Stimulated activated naive CD8-positive, alpha-beta T cell treated with anti-CD3 and anti-CD28 coated beads, Interleukin-15, Interleukin-2, amounts not matched to agents 100 ng/mL and 50 ng/mL, for 24 hours (primary cell): ENCODE results near the gene PITPNC1.

ENCODE experiments used
- H3K27ac Mint-ChIP-seq: one replicate; pipeline ENCODE4 v1.8.0; 2021; ENCODE audit warnings: mild to moderate bottlenecking, mixed read lengths
- H3K27me3 Mint-ChIP-seq: one replicate; pipeline ENCODE4 v1.8.0; 2021; ENCODE audit warnings: mixed read lengths
- H3K36me3 Mint-ChIP-seq: one replicate; pipeline ENCODE4 v1.8.0; 2021; ENCODE audit warnings: low read depth, mixed read lengths
- H3K4me1 Mint-ChIP-seq: one replicate; pipeline ENCODE4 v1.8.0; 2021; ENCODE audit warnings: low read depth, mixed read lengths
- H3K4me3 Mint-ChIP-seq: one replicate; pipeline ENCODE4 v1.8.0; 2021; ENCODE audit warnings: mild to moderate bottlenecking, mixed read lengths
- H3K9me3 Mint-ChIP-seq: one replicate; pipeline ENCODE4 v1.8.0; 2021; ENCODE audit warnings: mixed read lengths

PITPNC1 gene

GRCh38 chr17:67662712-67663111 lies 285.6 kb downstream of the PITPNC1 start:
- Mint-ChIP-seq H3K27ac (no peak overlapping the region), H3K27me3 (no peaks in the 10 kb centered on the region), H3K4me3 (no peak overlapping the region), H3K4me1 (peaks cover 11% of the 10 kb centered on the region), H3K36me3 (peaks cover 31% of the 10 kb centered on the region), H3K9me3 (peaks cover 18% of the 10 kb centered on the region)

DNA sequence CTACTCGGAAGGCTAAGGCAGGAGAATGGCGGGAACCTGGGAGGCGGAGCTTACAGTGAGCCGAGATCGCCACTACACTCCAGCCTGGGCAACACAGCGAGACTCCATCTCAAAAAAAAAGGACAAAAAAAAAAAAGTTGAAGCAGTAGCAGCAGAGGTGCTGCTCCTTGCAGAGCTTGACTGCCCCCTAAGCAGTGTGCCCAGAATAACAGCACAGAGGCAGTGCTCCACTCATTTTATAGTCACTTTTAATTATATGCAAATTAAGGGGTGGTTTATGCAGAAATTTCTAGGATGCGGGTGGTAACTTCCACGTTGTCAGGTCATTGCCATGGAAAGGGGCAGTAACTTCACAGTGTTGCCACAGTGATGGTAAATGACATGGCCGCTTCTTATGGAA lies 286.4 kb downstream of the PITPNC1 start:
- Mint-ChIP-seq H3K27me3 (no peaks in the 10 kb centered on the region), H3K36me3 (peaks cover 29% of the 10 kb centered on the region), H3K27ac (no peak overlapping the region), H3K9me3 (peaks cover 10% of the 10 kb centered on the region), H3K4me1 (peaks cover 7% of the 10 kb centered on the region), H3K4me3 (no peak overlapping the region)

DNA sequence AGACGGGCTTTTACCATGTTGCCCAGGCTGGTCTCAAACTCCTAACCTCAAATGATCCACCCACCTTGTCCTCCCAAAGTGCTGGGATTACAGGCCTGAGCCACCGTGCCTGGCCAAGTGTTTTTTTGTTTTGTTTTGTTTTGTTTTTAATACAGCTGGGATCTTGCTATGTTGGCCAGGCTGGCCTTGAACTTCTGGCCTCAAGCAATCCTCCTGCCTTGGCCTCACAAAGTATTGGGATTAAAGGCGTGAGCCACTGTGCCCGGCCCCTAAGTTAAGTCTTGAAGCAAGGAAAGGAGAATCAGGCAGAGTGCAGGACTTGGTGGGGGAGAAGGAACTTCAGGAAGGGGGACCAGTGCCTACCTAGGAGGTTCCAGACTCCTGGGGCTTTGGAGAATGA lies 288.9 kb downstream of the PITPNC1 start:
- H3K36me3 Mint-ChIP-seq: peaks cover 21% of the 10 kb centered on the region
- no peak overlapping the region for H3K4me3 Mint-ChIP-seq
- H3K27ac Mint-ChIP-seq: no peak overlapping the region

DNA sequence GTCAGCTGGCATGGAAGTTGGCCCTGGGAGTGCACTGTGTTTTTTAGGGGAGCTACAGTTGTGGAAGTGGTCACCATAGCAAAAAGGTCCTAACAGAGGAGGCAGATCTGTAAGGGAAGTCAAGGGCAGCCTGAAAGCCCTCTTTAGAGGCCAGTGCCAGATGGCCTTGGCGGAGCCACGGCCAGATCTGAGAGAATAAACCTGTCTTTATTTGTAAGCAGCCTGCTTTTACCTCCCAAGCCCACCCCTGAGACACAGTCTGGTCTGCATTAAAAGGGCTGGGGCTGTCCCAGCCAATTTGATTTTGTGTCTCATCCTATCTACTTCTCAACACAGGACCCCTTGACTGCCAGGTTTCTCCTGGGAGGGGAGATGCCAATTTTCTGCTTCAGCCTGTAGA lies 289.6 kb downstream of the PITPNC1 start:
- H3K36me3 Mint-ChIP-seq: peaks cover 16% of the 10 kb centered on the region
- no peaks in the 10 kb centered on the region for H3K9me3 Mint-ChIP-seq
- peak overlapping the region; percentile 1 for H3K27ac Mint-ChIP-seq
- no peaks in the 10 kb centered on the region for H3K4me1 Mint-ChIP-seq
- H3K4me3 Mint-ChIP-seq: no peak overlapping the region
- H3K27me3 Mint-ChIP-seq: no peaks in the 10 kb centered on the region

More for the DNA sequence above, 288.9 kb downstream of the PITPNC1 start:
- peaks cover 4% of the 10 kb centered on the region for H3K4me1 Mint-ChIP-seq
- H3K9me3 Mint-ChIP-seq: no peaks in the 10 kb centered on the region
- H3K27me3 Mint-ChIP-seq: no peaks in the 10 kb centered on the region

GRCh38 chr17:67671493-67671892 lies 294.4 kb downstream of the PITPNC1 start:
- no peaks in the 10 kb centered on the region for H3K4me1 Mint-ChIP-seq
- H3K36me3 Mint-ChIP-seq: peaks cover 26% of the 10 kb centered on the region
- H3K4me3 Mint-ChIP-seq: no peak overlapping the region
- H3K27ac Mint-ChIP-seq: no peak overlapping the region
- no peaks in the 10 kb centered on the region for H3K27me3 Mint-ChIP-seq
- no peaks in the 10 kb centered on the region for H3K9me3 Mint-ChIP-seq

- H3K27ac Mint-ChIP-seq: no peak overlapping the region
- no peak overlapping the region for H3K4me3 Mint-ChIP-seq
- H3K27me3 Mint-ChIP-seq: no peaks in the 10 kb centered on the region
- peaks cover 31% of the 10 kb centered on the region for H3K36me3 Mint-ChIP-seq
- no peaks in the 10 kb centered on the region for H3K9me3 Mint-ChIP-seq
- no peaks in the 10 kb centered on the region for H3K4me1 Mint-ChIP-seq
These were observed 295.7 kb downstream of the PITPNC1 start for GRCh38 chr17:67672592-67673335.

DNA sequence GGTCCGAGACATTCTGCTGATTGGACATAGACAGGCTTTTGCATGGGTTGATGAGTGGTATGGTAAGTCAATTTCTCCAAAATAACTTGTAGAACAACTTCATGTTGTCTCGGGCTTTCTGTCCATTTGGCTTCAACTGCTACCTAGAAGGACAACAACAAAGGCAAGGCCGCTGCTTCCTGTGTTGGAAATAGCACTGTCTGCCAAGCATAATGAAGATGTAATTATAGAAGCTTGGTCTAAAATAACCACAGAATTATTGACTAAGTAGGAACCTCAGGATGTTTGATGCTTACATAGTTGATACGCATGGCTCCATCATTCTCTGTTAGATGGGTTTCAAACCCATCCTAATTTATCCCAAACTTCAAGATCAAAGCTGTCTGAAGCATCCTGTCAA lies 298.4 kb downstream of the PITPNC1 start:
- Mint-ChIP-seq H3K4me1 (peaks cover 13% of the 10 kb centered on the region), H3K4me3 (no peak overlapping the region), H3K9me3 (no peaks in the 10 kb centered on the region), H3K27me3 (no peaks in the 10 kb centered on the region), H3K36me3 (peaks cover 28% of the 10 kb centered on the region), H3K27ac (no peak overlapping the region)

DNA sequence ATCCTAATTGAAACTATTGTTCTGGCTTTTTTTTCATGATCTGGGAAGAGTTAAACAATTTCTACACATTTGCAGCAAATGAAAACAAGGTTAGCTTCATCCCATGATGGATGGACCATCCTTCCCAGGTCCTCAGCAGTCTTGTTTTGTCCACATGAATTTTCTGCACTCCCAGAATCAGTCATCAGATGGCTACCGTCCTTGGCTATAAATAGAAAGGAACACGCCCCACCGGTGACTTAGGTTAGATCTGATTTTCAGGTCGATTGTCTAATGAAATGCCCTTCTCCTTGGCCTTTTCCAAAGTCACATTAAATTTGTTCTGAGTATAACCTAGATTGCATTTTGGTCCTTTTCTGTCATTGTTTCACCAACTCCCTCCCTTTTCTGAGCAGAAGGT lies 299.2 kb downstream of the PITPNC1 start:
- peaks cover 28% of the 10 kb centered on the region for H3K36me3 Mint-ChIP-seq
- no peak overlapping the region for H3K27ac Mint-ChIP-seq
- H3K4me1 Mint-ChIP-seq: peaks cover 20% of the 10 kb centered on the region
- no peak overlapping the region for H3K4me3 Mint-ChIP-seq
- H3K9me3 Mint-ChIP-seq: no peaks in the 10 kb centered on the region
- H3K27me3 Mint-ChIP-seq: no peaks in the 10 kb centered on the region

DNA sequence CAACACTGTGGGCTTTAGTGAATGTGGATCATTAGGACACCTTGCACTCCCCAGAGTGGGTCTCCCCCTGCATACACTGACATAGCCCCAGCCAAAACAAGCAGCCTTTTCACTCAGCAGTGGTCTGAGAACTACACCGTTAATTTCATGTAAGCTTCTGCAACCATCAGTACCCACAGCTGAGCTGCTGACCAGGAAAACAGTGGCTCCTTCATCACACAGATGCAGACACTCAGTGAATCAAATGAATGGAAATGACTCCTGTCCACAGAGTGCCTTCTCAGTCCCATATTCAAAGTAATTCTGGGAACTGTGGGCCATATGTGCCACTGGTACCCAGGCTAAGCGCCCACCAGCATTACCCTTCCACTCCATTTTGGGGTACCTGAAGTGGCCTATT lies 301.3 kb downstream of the PITPNC1 start:
- Mint-ChIP-seq H3K27me3 (no peaks in the 10 kb centered on the region), H3K4me1 (peaks cover 20% of the 10 kb centered on the region), H3K36me3 (peaks cover 25% of the 10 kb centered on the region), H3K9me3 (no peaks in the 10 kb centered on the region), H3K4me3 (no peak overlapping the region), H3K27ac (no peak overlapping the region)

GRCh38 chr17:67679225-67679624 lies 302.1 kb downstream of the PITPNC1 start:
- H3K27ac Mint-ChIP-seq: peak overlapping the region; percentile 70
- H3K9me3 Mint-ChIP-seq: no peaks in the 10 kb centered on the region
- peaks cover 20% of the 10 kb centered on the region for H3K4me1 Mint-ChIP-seq
- no peaks in the 10 kb centered on the region for H3K27me3 Mint-ChIP-seq
- peaks cover 24% of the 10 kb centered on the region for H3K36me3 Mint-ChIP-seq
- no peak overlapping the region for H3K4me3 Mint-ChIP-seq

DNA sequence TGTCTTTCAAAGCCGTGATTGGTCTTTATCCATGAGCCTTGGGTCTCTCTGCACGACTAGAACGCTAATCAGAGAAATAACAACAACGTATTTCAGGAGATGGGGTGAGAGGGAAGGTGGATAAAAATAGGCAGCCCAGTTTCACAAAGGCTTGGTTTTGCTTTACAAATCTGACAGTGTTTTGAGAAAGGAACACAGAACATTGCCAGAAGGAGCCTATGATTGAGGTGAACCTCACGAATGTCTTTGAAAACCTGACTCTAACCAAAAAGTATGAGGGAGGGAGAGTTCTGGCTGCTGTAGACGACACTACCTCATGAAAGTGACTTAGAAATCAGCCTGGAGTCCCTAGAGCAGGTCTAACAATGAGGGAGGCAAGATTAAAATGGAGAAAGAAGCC lies 302.6 kb downstream of the PITPNC1 start:
- Mint-ChIP-seq H3K9me3 (no peaks in the 10 kb centered on the region), H3K4me1 (peaks cover 20% of the 10 kb centered on the region), H3K27ac (peak overlapping the region; percentile 70), H3K36me3 (peaks cover 24% of the 10 kb centered on the region), H3K4me3 (no peak overlapping the region), H3K27me3 (no peaks in the 10 kb centered on the region)

DNA sequence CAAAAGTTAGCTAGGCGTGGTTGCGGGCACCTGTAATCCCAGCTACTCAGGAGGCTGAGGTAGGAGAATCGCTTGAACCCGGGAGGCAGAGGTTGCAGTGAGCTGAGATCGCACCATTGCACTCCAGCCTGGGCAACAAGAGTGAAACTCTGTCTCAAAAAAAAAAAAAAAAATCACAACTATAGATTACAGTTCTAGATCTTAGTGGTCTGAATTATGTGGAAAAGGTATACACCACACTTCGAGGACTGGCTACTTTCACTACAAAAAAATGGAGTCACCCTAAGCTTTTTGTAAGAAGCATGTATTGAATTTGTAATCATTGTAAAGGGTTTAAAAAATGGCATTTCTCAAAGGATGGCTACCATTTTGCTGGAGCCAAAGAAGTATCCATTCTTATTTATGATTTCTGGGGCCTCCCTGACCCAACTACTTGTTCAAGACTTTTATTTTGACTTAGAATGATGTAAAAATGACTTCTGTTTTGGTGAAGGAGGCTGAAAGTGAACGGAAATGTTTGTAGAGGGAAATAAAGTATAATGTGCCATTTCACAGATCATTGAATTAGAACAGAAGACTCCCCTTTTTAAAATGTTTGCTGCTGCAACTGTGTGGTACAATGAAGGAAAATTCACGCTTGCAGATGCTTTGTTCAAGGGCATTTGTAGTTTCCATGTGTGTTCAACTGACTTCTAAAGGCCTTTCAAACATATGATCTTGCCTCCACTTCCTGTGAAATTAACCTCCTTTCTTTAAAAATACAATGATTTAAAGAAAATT lies 303.6 kb downstream of the PITPNC1 start:
- Mint-ChIP-seq H3K9me3 (no peaks in the 10 kb centered on the region), H3K4me3 (no peak overlapping the region), H3K27me3 (no peaks in the 10 kb centered on the region), H3K4me1 (peaks cover 20% of the 10 kb centered on the region), H3K36me3 (peaks cover 18% of the 10 kb centered on the region), H3K27ac (peak overlapping the region; percentile 13)

- Mint-ChIP-seq H3K4me1 (peaks cover 20% of the 10 kb centered on the region), H3K9me3 (no peaks in the 10 kb centered on the region), H3K27me3 (no peaks in the 10 kb centered on the region), H3K27ac (no peak overlapping the region), H3K36me3 (peaks cover 9% of the 10 kb centered on the region), H3K4me3 (no peak overlapping the region)
These were observed 305.1 kb downstream of the PITPNC1 start for GRCh38 chr17:67682196-67682595.

DNA sequence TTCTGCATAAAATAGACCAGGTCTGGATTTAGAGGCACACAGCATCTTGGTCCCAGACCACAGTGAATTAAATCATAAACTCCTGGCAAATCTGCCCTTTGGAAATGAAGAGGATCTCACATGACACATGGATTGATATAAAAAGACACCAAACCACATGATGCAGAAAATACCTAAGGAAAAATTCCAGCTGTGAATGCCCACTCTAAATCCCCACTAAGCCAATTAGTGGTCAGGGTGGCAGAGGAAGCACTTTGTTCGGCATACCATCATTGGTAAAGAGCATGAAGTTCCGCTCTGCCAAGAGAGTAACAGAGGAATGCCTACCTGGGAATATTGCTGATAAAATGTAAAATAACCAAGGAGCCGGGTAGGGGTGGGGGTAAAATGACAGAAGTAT lies 308.3 kb downstream of the PITPNC1 start:
- Mint-ChIP-seq H3K9me3 (no peaks in the 10 kb centered on the region), H3K4me3 (no peak overlapping the region), H3K36me3 (peaks cover 3% of the 10 kb centered on the region), H3K27me3 (no peaks in the 10 kb centered on the region), H3K27ac (no peak overlapping the region), H3K4me1 (peaks cover 12% of the 10 kb centered on the region)

GRCh38 chr17:67686241-67686640 lies 309.2 kb downstream of the PITPNC1 start:
- H3K27ac Mint-ChIP-seq: no peak overlapping the region

More at GRCh38 chr17:67686241-67686640, 309.2 kb downstream of the PITPNC1 start:
- H3K4me1 Mint-ChIP-seq: peaks cover 4% of the 10 kb centered on the region
- H3K27me3 Mint-ChIP-seq: no peaks in the 10 kb centered on the region
- no peak overlapping the region for H3K4me3 Mint-ChIP-seq
- H3K9me3 Mint-ChIP-seq: no peaks in the 10 kb centered on the region
- peaks cover 3% of the 10 kb centered on the region for H3K36me3 Mint-ChIP-seq
